ENCODE data around the gene GTF3A.

The GTF3A gene

DNA sequence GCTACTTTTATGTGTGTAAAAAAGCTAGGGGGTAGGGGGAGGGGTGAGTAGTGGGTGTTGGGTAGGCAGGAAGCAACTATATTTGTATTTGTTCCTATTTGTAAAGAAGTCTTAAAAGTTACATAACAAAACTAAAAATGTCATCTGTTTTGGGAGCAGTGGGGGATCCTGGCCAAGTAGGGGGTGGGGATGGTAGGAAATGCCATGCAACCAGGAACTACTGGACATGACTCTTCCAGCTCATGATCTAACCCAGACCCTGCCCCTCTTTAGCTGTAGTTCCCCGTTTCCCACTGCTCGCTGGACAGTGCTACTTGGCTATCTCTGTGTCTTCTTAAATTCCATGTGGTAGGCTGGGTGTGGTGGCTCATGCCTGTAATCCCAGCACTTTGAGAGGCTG, 3.2 kb downstream of the GTF3A start:
- H3K4me2 ChIP-seq (ENCODE audit: low read length): no peak overlapping the region
- no peak overlapping the region for H2AFZ ChIP-seq
- TF ChIP-seq, protein P1, sequence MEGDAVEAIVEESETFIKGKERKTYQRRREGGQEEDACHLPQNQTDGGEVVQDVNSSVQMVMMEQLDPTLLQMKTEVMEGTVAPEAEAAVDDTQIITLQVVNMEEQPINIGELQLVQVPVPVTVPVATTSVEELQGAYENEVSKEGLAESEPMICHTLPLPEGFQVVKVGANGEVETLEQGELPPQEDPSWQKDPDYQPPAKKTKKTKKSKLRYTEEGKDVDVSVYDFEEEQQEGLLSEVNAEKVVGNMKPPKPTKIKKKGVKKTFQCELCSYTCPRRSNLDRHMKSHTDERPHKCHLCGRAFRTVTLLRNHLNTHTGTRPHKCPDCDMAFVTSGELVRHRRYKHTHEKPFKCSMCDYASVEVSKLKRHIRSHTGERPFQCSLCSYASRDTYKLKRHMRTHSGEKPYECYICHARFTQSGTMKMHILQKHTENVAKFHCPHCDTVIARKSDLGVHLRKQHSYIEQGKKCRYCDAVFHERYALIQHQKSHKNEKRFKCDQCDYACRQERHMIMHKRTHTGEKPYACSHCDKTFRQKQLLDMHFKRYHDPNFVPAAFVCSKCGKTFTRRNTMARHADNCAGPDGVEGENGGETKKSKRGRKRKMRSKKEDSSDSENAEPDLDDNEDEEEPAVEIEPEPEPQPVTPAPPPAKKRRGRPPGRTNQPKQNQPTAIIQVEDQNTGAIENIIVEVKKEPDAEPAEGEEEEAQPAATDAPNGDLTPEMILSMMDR (IDR thresholded peaks at IDR 0.05): no peak
- no peaks in the 10 kb centered on the region for H3K27me3 ChIP-seq (ENCODE audit: control insufficient read depth, insufficient read depth, low read length)
- peaks cover 2% of the 10 kb centered on the region for H3K79me2 ChIP-seq
- no peaks in the 10 kb centered on the region for H3K36me3 ChIP-seq (ENCODE audit: control insufficient read depth, insufficient read depth, low read length)
- H3K4me1 ChIP-seq: no peaks in the 10 kb centered on the region
- H3K9me3 ChIP-seq (ENCODE audit: control insufficient read depth, low read length): no peaks in the 10 kb centered on the region
- no peak overlapping the region for H3K4me3 ChIP-seq (ENCODE audit: low read depth, low read length)
- no peak overlapping the region for H3K9ac ChIP-seq
- H3K27ac ChIP-seq: no peak overlapping the region

DNA sequence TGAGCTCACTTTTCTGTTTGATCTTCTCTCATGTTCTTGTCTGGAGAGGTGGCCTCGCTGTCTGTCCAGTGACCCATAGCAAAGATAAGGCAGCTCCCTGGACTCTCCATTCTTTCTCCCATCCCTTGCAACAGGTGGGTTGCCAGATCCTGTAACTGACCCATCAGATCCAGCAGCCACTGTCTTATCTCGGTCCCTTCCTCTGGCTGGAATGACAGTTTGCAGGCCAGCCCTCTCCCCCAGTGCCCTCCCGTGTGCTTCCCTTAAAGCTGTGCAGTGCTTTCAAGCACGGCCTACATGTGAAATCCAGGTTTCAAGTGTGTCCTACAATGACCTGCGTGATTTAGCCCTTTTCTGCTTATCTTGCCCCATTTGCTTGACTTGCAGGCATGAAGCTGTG, 3.7 kb downstream of the GTF3A start:
- H3K36me3 ChIP-seq (ENCODE audit: control insufficient read depth, insufficient read depth, low read length): no peaks in the 10 kb centered on the region

DNA sequence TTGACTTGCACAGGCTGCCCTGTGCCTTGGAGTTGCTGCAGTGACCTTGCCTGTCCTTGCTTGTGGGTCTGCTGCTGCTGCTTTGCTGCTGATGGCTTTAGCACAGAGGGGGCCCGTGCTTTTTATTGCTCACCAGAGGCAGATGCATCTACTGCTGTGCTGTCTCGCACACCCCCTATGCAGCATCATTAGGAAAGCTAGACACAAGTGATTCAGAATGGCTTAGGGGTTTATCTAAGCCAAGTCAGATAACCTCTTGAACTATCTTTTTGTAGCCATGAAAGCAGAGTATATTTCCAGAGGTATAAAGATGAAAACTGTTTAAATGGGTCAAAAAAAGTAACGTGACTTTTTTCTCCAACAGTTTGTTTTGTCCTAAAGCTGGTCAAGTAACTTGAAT, 7.8 kb downstream of the GTF3A start:
- TF ChIP-seq, protein P1 (IDR thresholded peaks at IDR 0.05): no peak
- Histone ChIP-seq H3K9ac (no peak overlapping the region), H3K27ac (no peak overlapping the region), H3K36me3 (ENCODE audit: control insufficient read depth, insufficient read depth, low read length) (no peaks in the 10 kb centered on the region), H3K4me1 (no peaks in the 10 kb centered on the region), H3K27me3 (ENCODE audit: control insufficient read depth, insufficient read depth, low read length) (no peaks in the 10 kb centered on the region), H3K4me2 (ENCODE audit: low read length) (no peak overlapping the region), H3K4me3 (ENCODE audit: low read depth, low read length) (no peak overlapping the region), H3K9me3 (ENCODE audit: control insufficient read depth, low read length) (no peaks in the 10 kb centered on the region), H2AFZ (no peak overlapping the region), H3K79me2 (no peaks in the 10 kb centered on the region)

More for the DNA sequence above, 3.7 kb downstream of the GTF3A start:
- Histone ChIP-seq H3K9ac (no peak overlapping the region), H3K4me1 (no peaks in the 10 kb centered on the region), H3K27ac (no peak overlapping the region), H3K27me3 (ENCODE audit: control insufficient read depth, insufficient read depth, low read length) (no peaks in the 10 kb centered on the region), H3K4me2 (ENCODE audit: low read length) (no peak overlapping the region), H2AFZ (no peak overlapping the region), H3K9me3 (ENCODE audit: control insufficient read depth, low read length) (no peaks in the 10 kb centered on the region), H3K4me3 (ENCODE audit: low read depth, low read length) (no peak overlapping the region), H3K79me2 (peaks cover 2% of the 10 kb centered on the region)
- TF ChIP-seq, protein P1 (IDR thresholded peaks at IDR 0.05): no peak

DNA sequence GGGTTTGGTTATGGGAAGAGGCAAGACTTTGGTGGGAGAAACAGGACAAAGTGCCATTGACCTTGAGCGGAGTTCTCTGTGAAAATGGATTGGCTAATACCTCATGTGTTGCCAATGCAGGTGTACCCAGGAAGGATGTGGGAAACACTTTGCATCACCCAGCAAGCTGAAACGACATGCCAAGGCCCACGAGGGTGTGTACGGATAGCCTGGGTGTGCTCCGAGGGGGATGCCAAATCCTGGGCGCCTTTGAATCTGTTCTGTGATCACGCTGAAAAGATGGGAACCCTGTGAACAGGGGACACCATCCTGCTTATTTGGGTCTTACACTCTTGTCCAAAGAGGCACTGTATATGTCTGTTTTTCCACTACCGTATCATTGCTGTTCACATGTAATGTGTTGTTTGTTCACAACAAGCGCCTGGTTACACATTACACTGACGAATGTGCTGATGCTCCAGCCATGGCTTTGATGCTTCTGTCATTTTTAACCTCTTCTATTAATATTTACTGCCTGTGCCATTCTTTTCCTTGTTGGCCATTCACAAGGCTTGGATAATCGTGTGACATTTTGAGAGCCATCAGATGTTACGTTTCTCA, 8.3 kb downstream of the GTF3A start:
- no peaks in the 10 kb centered on the region for H3K79me2 ChIP-seq
- no peak overlapping the region for H3K4me3 ChIP-seq (ENCODE audit: low read depth, low read length)
- H3K27ac ChIP-seq: no peak overlapping the region
- no peaks in the 10 kb centered on the region for H3K27me3 ChIP-seq (ENCODE audit: control insufficient read depth, insufficient read depth, low read length)
- no peak overlapping the region for H3K4me2 ChIP-seq (ENCODE audit: low read length)
- H3K36me3 ChIP-seq (ENCODE audit: control insufficient read depth, insufficient read depth, low read length): no peaks in the 10 kb centered on the region
- no peak overlapping the region for H2AFZ ChIP-seq
- no peaks in the 10 kb centered on the region for H3K4me1 ChIP-seq
- TF ChIP-seq, protein P1 (IDR thresholded peaks at IDR 0.05): no peak
- no peaks in the 10 kb centered on the region for H3K9me3 ChIP-seq (ENCODE audit: control insufficient read depth, low read length)
- no peak overlapping the region for H3K9ac ChIP-seq

DNA sequence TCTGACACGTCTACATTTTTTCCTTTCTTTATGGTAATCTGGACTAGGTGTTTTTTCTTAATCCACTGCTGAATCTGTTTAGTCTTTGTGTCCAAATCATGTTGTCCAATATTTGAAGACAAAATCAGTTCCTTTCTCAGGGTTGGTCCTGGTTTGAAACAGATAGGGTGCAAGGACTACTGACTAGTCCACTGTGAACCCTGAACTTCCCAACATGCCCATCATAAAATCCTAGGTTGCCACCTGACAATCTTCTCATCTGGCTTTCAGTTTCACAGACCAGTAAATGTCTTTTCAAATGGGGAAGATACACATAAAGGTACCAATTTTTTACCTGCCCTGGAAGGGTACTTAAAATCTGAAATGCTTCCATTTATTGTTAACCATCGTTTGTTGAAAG, 12.7 kb downstream of the GTF3A start:
- Histone ChIP-seq H3K27me3 (ENCODE audit: control insufficient read depth, insufficient read depth, low read length) (no peaks in the 10 kb centered on the region), H3K79me2 (no peaks in the 10 kb centered on the region), H3K9ac (no peak overlapping the region), H3K4me3 (ENCODE audit: low read depth, low read length) (no peak overlapping the region), H3K4me2 (ENCODE audit: low read length) (no peak overlapping the region), H2AFZ (no peak overlapping the region), H3K4me1 (no peaks in the 10 kb centered on the region), H3K27ac (no peak overlapping the region), H3K9me3 (ENCODE audit: control insufficient read depth, low read length) (no peaks in the 10 kb centered on the region), H3K36me3 (ENCODE audit: control insufficient read depth, insufficient read depth, low read length) (no peaks in the 10 kb centered on the region)
- TF ChIP-seq, protein P1 (IDR thresholded peaks at IDR 0.05): no peak
